ENCODE data around the gene CYB561D2.
"Not testable (repeated sequence)": the region's sequence is repeated elsewhere in the genome, so short reads cannot be mapped to it uniquely, and the experiment has no call there.

- not testable (repeated sequence) for TF ChIP-seq CTCF (IDR thresholded peaks at IDR 0.05; ENCODE audit: low read length); EZH2 (IDR thresholded peaks at IDR 0.05; ENCODE audit: borderline replicate concordance, low read length)
These were observed 38.6 kb upstream of the CYB561D2 start for GRCh38 chr3:50312041-50312440.
